Choroid plexus epithelial cell (primary cell): ENCODE measurements around the gene RAD54L.
A peak's percentile ranks its signal among the peaks of the same experiment; 100 is the strongest.

Experiments used
- DNase-seq: peaks from one replicate; pipeline ENCODE4 v3.0.0-alpha.2; 2010; ENCODE audit warnings: low read depth
- H3K4me3 ChIP-seq: 2 replicates; pipeline ENCODE4 v1.5.1; 2011; ENCODE audit warnings: low read depth, mild to moderate bottlenecking, control low read depth, low read length, moderate library complexity
- CTCF ChIP-seq: conservative IDR thresholded peaks from 2 replicates; pipeline ENCODE4 v1.5.1; 2011; ENCODE audit warnings: low read depth, mild to moderate bottlenecking, control low read depth, inconsistent platforms, low read length, moderate library complexity

Gene RAD54L

DNA sequence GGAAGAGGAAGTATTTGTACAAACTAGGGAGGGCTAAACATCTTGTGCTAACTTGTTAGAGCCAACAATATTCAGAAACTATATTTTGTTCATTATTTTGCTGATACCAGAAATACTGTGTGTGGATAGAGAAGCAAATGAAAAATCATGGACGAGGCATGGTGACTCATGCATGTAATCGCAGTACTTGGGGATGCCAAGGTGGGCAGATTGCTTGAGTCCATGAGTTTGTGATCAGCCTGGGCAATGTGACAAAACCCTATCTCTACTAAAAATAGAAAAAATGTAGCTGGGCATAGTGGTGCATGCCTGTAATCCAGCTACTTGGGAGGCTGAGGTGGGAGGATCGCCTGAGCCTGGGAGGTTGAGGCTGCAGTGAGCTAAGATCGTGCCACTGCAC is 42.4 kb downstream of the RAD54L start:
- no peak for DNase-seq
- no peak overlapping the region for H3K4me3 ChIP-seq
- TF ChIP-seq CTCF = no peak

DNA sequence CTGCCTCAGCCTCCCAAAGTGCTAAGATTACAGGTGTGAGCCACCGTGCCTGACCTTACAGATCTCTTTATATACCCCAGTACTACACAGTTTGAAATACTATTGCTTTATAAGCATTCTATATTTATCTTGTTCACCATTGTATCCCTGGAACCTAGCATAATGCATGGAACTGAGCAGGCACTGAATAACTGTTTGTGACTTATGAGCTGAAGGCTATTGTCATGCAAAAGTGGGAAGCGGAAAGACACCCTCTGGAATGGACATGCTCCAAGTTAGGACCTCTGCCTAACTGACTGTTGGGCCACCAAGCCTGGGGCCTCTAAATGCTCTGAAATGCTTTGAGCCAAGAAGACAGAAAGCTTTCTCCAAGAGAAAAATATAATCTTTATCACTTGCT is 47.7 kb downstream of the RAD54L start:
- no peak overlapping the region for H3K4me3 ChIP-seq
- TF ChIP-seq CTCF = no peak
- no peak for DNase-seq

DNA sequence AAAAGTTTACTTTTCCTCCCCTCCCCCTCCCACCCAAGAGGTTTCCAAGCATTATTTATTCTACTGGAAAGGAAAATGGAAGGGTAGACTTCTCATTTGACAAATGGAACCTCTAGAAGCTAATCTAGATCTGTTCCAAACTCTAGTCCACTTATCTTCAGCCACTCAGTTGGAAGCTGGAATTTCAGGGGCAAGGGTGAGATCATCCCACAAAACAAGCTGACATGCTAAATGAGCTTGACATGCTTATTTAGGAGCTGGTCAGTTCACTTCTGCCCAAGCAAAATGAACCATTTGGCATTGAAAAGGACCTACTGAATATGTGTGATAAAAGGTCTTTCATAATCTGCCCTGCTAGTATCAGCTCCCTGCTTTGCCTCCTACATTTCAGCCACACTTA is 50.8 kb downstream of the RAD54L start:
- TF ChIP-seq CTCF = no peak
- no peak for DNase-seq
- no peak overlapping the region for H3K4me3 ChIP-seq

DNA sequence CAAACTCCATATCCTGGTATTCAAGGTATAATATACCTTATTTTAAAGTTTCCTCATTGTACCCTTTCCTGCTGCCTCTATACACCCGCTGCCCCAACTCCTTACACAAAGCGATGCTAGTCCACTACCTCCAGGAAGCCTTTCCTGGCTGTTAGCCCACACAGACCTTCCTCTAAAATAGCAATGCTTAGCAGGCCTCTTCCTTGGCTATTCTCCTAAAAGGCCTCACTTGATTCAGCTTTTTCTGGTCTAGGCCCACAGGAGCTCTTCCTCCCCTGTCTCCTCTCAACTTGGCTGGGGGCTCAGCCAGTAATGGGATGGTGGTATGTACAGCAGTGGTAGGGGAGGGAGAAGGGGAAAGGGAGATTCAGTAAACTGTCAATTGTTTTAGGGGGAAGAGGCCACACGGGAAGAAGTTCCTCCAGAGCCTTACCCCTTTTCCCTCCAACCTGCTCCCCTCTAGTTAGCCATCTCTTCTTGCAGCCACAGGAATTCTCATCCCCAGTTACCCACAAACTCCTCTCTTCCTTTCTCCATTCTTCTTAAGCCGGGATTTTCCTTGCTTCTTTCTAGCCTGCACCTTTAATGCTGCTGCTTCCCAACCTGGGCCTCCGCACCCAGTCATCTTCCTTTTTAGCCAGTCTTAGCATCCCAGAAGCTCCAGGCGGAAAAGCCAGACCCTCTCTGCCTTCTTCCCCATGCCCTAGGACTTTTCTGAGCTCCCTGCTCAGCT is 53.3 kb downstream of the RAD54L start:
- H3K4me3 ChIP-seq = peak overlapping the region; percentile 72
- DNase-seq = peak; percentile 54
- no peak for TF ChIP-seq CTCF

DNA sequence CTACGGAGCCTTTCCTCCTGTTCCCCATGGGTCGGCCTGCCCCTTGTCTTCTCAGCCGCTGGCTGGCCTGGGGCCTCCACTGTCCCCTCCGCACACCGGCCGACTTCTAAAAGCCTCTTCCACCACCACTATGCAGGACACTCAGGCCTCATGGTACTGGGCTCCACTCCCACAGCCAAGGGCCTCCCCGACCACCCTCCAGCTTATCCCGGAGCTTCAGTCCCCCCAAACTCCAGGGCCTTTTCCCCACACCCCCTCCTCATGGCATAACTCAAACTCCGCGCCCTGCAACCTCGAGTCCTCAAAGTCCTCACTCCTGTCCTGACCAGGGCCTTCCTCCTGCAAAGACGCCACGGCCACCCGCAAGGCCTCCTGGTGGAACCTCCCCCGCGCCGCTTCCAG is 53.8 kb downstream of the RAD54L start:
- peak overlapping the region; percentile 72 for H3K4me3 ChIP-seq
- no peak for TF ChIP-seq CTCF
- DNase-seq = no peak

GRCh38 chr1:46301808-46302640 is 54.5 kb downstream of the RAD54L start:
- H3K4me3 ChIP-seq = peak overlapping the region; percentile 72
- peak; percentile 70 for DNase-seq
- no peak for TF ChIP-seq CTCF

DNA sequence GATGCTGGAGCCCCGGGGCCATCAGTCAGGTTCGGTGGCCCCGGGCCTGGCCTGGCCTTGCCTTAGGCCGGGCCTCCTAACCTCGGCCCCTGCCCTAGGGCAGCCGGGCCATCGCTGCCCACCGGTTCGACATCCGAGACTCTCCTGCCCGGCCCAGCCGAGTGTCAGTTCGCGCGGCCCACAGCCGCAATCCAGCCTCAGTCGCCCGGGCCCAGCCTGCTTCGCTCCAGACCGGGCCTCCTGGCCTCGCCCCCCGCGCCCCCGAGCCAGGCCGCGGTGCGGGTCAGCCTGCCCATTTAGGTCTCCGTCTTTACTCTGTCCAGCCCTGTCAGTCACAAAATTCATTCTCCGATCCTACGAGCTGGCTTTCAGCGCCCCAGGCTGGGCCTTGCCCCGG is 55.1 kb downstream of the RAD54L start:
- DNase-seq = peak; percentile 33
- peak overlapping the region; percentile 72 for H3K4me3 ChIP-seq
- no peak for TF ChIP-seq CTCF
